A673 (cell line): ENCODE measurements around the gene TOR4A.

Experiments used
- CTCF ChIP-seq: fragments of 300-800, 200-600 bp; sonication (generic); conservative IDR thresholded peaks from 2 replicates; pipeline ENCODE4 v1.5.1; 2017; ENCODE audit warnings: low read depth, mild to moderate bottlenecking, antibody characterized with exemption, low read length, moderate library complexity, mixed read lengths
- EZH2 ChIP-seq: fragments of 200-600 bp; sonication (generic); IDR thresholded peaks from 2 replicates; pipeline ENCODE4 v1.6.1; 2017; ENCODE audit warnings: borderline replicate concordance, low read depth, mild to moderate bottlenecking, mixed read lengths, antibody characterized with exemption, low read length; ENCODE audit not compliant: poor library complexity, severe bottlenecking

- TF ChIP-seq CTCF (no peak), EZH2 (no peak)
Measured at GRCh38 chr9:137313956-137314560, 36.5 kb downstream of the TOR4A start.
